CD4-positive, alpha-beta T cell treated with Interferon gamma for 1 hour (primary cell): Measurements from ENCODE around the gene CAMSAP2.
"Not testable (repeated sequence)": the region's sequence is repeated elsewhere in the genome, so short reads cannot be mapped to it uniquely, and the experiment has no call there.

Experiments used
- DNase-seq: peaks from one replicate; pipeline ENCODE4 v3.0.0-alpha.2; 2020

Gene CAMSAP2

DNA sequence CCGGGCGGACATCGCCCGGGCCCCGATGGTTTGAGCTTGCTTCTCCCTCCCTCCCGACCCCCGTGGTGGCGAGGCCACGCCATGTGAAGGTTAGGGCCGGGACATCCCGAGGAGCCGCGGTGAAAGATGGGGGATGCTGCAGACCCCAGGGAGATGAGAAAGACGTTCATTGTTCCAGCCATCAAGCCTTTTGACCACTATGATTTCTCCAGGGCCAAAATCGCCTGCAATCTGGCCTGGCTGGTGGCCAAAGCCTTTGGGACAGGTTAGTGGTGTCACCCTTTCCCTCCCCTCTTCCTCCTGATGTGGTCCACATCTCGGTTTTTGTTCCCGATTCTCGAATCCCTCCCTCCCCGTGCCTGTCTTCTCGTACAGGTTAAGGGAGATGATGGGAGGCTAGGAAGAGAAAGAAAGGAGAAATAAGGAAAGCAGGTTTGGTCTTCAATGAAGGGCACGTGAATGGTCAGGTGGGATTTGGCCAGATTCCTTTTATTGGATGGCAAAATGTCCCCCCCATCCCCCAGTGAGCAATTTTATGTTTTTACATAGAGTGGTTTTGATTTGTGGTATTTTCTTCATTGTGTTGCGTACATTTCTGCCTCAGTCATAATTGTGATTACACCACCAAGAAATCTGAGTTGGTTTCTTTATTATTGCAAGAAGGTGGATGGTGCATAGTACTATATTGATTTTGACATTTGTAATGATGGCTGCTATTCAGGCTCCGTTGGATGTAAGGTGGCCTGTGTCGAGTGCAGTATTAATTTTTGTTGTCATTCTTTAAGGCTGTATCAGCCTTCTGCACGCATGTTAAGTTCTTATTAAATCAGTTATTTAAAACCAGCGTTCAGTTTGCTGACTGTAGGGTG lies 1.2 kb downstream of the CAMSAP2 start:
- no peak for DNase-seq

DNA sequence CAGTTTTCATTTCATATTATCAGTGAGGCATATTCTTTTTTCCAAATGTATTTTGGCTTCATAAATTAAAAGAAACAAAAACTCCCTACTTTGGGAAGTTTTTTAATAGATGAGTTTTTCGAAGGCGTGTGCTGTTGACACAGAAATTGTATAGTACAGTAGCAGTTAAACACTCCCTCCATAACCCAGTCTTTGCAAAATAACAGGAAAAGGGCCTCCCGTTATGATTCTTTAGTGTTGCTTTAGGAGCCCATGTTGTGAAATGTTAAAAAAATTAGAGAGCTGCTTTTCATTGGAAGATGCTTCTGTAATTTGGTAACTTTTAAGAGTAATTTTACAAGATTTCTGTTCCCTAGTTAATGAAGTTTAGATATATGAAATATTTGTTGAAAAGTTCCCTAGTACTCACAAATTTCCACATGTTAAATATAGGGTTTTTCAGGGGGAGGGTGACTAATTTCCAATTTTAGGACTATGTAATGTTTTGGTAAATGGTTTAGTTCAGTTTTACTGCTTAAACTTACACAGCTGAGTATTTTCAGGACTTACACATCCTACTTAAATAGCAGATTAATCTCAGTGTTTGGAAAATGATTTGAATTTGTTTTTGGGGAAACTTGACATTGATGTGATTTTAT lies 2.0 kb downstream of the CAMSAP2 start:
- DNase-seq: no peak

DNA sequence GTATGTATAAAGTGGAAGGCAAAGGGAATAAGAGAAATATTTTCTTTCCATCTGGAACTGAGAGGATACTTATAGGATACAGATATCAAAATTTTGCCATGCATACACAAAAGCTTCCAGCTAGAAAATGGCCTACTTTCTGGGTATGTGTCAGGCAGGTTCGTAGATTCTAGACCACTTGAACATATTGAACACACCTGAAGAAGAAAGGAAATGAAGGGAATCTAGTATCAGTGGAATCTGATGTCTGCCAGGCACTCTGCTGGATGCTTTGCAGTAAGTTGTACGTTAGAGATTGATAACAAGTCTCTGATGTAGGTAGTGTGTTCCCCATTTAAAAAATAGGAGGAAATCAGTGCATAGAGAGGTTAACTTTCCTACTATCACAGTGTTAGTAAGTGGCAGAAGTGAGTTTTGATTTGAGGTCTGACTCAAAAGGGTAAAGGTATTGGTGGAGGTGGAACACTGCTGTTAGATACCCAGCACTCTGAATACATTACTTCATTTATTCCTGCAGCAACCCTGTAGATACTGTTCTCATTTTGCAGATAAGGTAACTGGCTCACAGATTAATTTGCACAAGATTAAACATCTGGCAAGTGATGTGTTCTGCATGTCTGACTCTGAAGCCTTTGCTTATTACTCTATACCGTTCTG lies 3.0 kb downstream of the CAMSAP2 start:
- no peak for DNase-seq

DNA sequence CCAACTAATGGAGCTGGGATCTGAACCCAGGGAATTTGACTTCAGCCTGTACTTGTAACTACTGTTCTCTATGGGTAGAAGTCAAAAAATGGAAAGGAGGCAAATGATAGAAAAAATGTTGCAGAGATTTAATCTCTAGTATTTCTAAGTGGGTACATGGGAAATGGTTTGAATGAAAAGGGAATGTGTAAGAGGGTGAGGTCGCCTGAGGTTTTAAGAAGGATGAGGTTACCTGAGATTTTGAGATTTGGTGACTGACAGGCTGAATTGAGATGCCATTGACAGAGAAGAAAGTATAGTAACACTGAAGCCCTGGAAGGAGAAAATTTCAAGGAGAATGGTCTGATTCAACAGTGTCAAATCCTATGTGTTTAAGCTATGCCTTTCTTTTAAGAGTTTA lies 5.5 kb downstream of the CAMSAP2 start:
- no peak for DNase-seq

DNA sequence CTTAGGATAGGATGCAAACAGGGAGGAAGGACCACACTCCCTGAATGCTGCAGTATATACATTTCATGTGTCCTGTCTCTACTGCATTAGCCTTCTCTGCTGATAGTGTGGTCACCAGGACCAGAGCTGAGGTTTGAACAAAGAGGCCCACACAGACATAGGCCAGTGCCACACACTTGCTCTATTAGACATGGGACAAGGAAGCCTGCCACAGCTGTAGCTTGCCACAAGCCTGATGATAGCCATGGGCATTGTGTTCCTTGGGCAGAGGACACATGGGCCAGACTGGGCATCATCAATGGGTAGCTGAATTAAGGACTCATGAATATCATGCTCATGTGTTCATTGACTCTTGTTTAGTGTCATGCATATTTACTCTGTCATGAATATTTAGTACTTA lies 10.4 kb downstream of the CAMSAP2 start:
- DNase-seq: no peak

DNA sequence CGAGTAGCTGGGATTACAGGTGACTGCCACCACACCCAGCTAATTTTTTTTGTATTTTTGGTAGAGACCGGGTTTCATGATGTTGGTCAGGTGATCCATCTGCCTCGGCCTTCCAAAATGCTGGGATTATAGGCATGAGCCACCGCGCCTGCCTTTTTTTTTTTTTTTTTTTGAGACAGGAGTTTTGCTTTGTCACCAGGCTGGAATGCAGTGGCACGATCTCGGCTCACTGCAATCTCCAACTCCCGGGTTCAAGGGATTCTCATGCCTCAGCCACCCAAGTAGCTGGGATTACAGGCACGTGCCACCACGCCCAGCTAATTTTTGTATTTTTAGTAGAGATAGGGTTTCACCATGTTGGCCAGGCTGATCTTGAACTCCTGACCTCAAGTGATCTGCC lies 12.1 kb downstream of the CAMSAP2 start:
- not testable (repeated sequence) for DNase-seq

DNA sequence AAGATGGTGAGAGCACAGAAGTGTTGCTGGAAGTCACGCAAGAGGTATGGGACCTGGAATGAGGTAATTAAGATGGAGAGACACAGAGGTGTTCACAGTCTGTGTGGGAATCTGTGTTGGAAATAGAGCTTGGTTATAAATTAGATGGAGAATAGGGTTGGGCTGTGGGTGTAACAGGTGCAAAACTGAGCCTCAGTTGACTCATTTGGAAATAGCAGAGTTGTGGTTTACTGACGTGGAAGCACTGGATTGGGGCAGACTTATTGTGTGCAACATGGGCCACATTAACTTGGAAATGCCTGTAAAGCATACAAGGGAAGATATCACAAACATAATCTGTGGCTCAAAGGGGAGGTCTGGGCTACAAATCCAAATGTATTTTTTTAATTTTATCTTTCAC lies 13.0 kb downstream of the CAMSAP2 start:
- no peak for DNase-seq

DNA sequence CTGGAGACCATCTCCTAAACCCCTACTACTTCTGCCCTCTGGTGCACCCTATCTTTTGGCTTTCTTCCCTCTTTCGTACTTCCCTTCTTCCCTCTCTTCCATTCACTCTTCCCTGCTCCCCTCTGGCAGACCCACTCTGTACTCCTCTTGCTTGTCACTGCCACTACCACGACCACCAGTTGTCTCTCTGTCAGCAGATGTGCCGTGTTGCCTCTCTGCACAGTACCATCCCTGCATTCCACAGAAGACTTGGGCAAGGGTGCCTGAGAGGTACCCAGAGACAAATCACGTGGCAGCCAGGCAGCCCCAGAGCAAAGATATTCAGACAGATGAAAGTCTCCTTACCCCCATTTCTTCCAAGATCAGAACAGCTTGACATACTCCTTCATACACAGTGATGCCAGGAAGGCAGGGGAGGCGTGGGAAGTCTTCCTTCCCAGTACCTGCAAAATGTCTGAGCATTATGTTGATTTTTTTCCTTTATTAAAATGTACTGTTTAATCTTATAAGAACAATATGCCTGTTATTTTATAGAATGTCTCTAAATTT lies 15.0 kb downstream of the CAMSAP2 start:
- DNase-seq: no peak

DNA sequence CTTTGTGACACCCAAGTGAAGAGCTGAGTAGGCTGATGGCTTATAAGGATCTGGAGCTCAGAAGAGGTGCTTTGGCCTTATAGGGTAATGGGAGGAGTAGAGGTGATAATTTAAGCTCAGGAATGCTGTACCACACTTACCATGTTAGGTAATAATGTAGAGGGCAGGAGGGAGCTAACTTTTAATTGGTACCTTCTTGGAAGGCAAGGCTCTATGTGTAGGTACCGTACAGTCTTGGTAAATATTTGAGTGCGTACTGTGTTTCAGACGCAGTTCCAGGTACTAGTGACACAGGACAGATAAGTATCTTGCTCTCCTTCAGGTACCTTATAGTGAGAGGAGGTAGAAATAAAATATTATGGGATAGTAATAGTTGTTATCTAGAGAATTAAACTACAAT lies 16.8 kb downstream of the CAMSAP2 start:
- no peak for DNase-seq

DNA sequence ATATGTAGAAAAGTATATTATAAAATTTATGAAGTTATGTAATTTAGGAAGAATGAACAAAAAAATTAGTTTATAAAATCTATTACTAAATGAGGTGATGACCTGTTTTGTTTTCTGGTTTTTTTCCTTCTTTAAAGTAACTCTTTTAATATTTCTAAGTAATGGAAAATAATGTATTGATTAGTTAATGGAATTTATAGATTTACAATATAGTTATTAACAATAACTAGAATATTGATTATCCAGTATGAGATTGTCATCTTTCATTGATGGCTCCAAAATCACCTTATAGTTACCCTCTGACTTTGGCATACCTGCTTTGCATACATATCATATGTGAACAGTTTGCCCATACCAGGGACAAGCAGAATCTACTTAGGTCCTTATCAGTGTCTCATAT lies 23.4 kb downstream of the CAMSAP2 start:
- no peak for DNase-seq

DNA sequence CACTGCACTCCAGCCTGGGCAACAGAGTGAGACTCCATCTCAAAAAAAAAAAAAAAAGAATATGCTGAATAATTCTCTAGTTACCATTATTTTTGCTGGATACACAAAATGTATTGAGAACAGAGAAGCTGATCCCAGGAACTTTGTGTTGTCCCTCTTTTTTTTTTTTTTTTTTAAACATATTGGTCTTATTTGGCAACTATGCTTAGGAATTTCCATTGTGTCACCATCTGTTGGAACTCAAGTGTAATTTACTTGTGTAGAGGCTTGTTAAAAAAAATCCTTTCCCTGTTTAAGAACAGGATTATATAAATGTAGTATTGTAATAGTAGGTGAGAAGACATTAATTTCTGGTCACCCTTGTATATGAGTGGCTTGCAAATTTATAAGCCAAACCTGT lies 28.6 kb downstream of the CAMSAP2 start:
- no peak for DNase-seq

DNA sequence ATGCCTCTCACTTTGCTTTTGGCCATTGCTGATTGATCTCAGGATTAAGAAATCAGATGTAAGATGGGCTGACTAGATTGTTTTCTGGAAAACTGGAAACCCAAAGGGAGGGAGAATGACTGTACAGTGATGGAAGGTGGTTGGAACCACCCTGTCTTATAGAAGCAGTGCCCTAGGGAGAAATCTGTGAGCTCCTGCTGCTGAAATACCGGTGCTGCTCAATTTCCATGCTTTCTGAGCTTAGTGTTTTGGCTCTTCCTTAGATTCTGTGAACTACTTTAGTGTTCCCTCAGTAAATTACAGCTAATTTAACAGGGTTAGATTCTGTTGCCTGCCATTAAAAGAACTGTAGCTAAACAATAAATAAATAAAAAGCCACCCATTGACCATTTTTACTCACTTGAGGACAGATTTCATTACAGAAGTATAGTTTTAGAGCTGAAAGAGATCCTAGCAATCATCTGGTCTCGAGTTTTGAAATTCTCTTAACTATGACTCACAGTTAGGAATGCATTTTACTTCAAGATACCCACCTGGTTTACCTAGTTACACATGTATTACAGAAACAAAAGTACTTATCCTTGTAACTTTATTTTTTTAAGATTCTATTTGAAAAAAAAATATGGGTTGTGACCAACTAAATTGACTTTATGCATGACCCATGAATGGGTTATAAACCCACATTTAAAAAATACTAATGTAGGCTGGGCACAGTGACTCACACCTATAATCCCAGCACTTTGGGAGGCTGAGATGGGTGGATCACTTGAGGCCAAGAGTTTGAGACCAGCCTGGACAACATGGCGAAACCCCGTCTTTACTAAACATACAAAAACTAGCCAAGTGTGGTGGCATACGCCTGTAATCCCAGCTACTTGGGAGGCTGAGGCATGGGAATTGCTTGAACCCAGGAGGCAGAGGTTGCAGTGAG lies 33.2 kb downstream of the CAMSAP2 start:
- no peak for DNase-seq

DNA sequence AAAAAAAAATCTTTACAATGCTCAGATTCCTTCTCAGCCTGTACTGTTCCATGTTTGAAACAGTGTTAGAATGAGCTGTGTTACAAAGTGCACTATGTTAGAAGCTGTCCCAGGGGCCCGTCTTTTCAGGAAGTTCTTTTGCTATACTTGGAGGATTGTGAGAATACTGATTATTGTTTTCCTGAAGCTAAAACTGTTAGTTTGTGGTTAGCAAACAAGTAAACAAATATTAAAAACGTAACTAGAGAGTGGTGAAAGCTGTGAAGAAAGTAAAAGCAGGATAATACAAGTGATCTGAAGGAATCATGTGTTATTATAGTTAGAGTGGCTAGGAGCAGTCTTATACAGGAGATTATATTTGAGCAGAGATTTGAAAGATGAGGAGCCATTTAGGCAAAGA lies 35.6 kb downstream of the CAMSAP2 start:
- DNase-seq: no peak

DNA sequence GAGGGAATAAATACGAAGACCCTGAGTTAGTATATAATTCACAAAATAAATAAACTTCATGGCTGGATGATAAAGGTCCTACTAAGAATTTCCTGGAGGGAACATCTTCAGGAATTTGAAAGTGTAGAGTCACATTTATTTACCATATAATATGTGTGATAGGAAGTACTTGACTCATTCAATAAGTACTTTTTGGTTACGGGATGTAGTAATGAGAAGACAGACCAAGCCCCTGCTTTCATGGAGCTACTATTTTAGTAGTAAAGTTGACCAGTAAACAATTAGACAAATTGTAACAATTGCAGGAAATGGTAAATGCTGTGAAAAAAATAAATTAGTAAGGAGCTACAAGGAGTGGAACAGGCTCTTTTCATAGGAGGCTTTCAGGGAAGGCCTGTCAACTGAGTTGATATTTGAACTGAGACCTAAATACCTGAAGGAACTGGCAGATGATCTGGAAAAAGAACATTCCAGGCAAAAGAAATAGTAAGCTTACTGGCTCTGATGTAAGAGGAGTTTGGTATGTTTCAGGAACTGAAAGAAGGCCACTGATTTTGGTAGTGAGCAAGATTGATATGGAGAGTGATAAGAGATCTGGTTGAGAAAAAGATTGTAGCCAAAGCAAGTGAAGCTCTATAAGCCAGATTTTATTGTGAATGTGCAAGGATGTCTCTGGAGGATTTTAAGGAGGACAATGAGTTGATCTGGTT lies 36.2 kb downstream of the CAMSAP2 start:
- no peak for DNase-seq

DNA sequence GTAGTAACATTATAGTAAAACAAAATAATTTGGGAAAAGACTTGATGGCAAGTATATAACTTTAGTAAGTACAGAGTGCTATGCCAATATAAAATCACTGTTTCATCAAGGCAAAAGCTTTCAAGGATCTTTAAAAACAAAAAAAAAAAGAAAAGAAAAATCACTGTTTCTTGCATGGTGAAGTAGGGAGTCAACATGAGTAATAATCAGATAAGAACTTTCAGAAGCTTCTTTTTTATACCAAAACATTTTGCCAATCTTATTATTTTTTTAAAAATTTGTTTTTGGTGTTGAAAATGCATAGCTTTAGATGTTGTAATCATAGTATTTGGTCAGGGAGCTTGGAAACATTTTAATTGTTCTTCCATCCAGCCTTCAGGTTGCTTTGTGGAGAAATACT lies 37.2 kb downstream of the CAMSAP2 start:
- no peak for DNase-seq

DNA sequence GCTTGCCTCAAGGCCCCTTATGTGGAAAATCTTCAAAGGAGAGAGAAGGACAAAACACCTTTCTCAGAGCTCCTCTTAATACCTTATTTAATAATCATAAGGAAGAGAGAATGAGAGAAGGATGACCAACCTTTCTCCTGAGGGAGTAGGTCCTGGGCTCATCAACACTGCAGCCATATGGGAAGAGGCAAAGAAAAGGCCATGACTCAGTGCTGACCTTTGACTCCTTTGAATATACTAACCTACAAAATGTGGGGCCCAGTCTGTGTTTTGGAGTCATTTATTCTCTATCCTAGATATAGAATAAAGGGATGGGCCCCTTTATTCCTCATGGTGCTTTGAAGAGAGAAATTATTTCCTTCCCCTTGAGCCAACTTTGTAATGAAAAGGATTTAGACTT lies 38.3 kb downstream of the CAMSAP2 start:
- no peak for DNase-seq

DNA sequence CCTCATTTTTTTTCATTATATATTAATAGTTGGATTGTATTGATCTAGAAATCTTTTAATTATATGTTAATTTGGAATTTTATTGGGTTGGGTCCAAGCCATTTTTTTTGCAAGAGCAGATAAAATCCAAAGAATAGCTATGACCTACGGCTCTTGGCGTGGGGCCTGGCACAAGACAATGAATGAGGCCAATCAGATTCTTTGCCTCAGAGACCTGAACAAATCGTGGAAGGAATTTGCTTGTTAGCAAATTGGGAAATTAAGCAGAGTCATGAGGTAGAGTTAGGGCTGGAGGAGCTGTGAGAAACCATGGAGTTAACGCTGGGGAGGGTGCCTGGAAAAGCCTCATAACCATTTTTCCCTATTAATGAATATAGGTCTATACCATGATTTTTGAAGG lies 40.1 kb downstream of the CAMSAP2 start:
- DNase-seq: no peak

DNA sequence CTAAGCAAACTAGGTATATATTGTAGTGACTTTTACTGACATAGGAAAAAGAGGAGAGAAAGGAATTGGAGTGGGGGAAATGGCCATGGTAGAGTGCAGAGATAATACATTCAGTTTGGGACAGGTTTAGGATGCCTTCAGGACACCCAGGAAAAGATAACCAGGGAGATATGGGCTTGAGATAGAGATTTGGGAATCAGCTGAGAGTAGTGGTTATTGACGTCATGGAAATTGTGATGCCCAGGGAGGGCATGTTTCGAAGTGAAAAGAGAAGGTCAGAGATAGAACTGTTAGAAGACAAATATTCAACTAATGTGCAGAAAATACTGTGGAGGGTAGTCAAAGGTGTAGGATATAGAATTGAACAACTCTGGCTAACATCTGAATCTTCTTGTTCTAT lies 40.6 kb downstream of the CAMSAP2 start:
- no peak for DNase-seq

DNA sequence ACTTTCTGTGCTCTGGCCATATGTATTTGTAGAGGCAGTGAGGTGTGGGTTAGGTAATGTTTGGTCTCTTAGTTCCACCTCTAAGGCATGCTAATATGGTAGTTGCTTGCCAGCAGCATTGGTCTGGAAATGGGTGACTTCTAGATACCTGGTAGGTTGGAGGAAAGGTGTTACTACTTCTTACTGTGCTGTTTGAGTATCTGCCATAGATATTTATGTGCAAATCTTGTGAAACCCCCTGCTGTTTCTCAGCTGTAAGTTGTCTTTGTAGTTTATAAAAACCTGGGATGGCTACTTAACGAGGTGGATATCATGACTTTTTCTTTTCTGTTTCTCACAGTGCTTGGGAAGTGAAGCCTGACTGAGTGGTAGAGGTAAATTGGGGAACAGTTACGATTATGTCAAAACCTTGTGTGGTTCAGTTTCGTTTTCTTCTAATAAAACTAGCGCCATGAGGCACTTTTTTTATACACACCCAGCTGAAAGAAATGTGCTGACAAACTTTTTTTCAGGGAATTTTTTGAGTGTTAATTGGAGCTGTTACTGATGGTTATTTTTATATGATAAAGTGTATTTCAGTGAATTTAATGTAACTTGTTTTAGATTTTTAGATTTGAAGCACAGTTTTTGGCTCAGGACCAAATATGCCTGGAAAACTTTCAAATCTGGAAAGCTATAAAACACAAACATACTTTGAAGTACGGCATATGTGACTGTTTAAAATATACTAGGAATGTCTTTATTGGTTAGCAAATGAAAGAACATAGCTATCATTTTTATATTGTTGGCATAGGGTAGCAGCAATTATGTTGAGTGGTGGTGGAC lies 42.1 kb downstream of the CAMSAP2 start:
- no peak for DNase-seq

DNA sequence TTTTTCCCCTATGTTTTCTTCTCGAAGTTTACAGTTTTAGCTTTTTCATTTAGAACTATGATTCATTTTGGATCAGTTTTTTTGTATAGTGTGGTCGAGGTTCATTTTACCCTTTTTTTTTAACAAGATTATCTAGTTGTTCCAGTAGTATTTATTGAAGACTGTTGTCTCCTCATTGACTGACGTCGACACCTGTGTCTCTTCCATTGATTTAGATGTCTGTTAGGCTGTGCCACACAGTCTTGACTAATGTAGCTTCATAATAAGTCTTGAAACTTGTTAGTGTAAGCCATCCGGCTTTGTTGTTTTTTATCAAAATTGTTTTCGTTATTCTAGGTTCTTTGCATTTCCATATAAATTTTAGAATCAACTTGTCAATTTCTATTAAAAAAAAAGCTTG lies 45.2 kb downstream of the CAMSAP2 start:
- DNase-seq: no peak

DNA sequence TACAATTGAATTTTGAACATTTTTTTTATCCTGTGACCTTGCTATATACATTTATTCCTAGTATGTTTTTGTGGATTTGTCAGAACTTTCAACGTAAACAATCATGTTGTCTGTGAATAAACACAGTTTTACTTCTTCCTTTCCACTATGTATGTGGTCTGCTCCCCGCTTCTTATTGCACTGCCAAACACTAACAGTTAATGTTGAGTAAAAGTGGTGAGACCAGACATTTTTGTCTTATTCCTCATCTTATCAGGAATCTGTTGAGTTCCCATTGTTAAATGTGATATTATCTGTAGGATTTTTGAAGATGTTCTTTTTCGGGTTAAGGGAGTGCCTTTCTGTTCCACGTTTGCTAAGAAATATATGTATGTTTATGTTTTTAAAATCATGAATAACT lies 45.9 kb downstream of the CAMSAP2 start:
- DNase-seq: no peak
